ENCODE data around the gene NR1H2.

- TF ChIP-seq POLR2AphosphoS5 (IDR thresholded peaks at IDR 0.05; ENCODE audit: low read depth) (no peak), REST (IDR thresholded peaks at IDR 0.05; ENCODE audit: unreplicated experiment) (no peak), EZH2 (IDR thresholded peaks at IDR 0.05; ENCODE audit: low read depth, unreplicated experiment) (no peak)
Observed at GRCh38 chr19:50362656-50363424, 13.4 kb upstream of the NR1H2 start.

All from GM23338 (cell line).